PC-9 (cell line): ENCODE measurements around the gene FAM20C. TPM values are rescaled to one million over a fixed set of nuclear protein-coding genes. Genes with fewer than 3 reads are reported as not detected.

Source experiments
- BruUV-seq: library from RNA; stranded (reverse); fragments of 400-500 nt; replicated peaks from 2 replicates; lab custom pipeline; 2021; lab: Mats Ljungman, UMichigan
- CTCF ChIA-PET: fragments of 300-600 bp; sonication (Branson Sonifier 250); formaldehyde crosslinking; loops from one replicate; lab custom pipeline; 2022; ENCODE audit warnings: antibody characterized with exemption; lab: Charles Lee
- POLR2A ChIA-PET: fragments of 300-600 bp; sonication (Branson Sonifier 250); formaldehyde crosslinking; loops from one replicate; lab custom pipeline; 2022; ENCODE audit warnings: antibody characterized with exemption; ENCODE audit not compliant: unreplicated experiment; lab: Charles Lee
- DNase-seq, 2 experiments: peaks; one replicate each; pipeline versions ENCODE4 v3.0.0 to v3.0.0-alpha.2; 2015 to 2022; ENCODE audit warnings: mixed read lengths in 1 of 2
- H2AFZ ChIP-seq: fragments of 200-600 bp; sonication (generic); 2 replicates; pipeline ENCODE4 v1.8.1; 2017; ENCODE audit warnings: antibody characterized with exemption
- H3F3A ChIP-seq: fragments of 200-600 bp; sonication (generic); 2 replicates; pipeline ENCODE4 v1.8.1; 2017; ENCODE audit warnings: antibody characterized with exemption, mild to moderate bottlenecking, low read depth; ENCODE audit not compliant: insufficient read depth
- H3K27ac ChIP-seq: fragments of 200-600 bp; sonication (generic); 2 replicates; pipeline ENCODE4 v1.6.1; 2016; ENCODE audit warnings: mixed run types
- H3K27me3 ChIP-seq: fragments of 200-600 bp; sonication (generic); 2 replicates; pipeline ENCODE4 v1.6.1; 2016; ENCODE audit warnings: low read depth, mixed run types; ENCODE audit not compliant: insufficient read depth
- H3K36me3 ChIP-seq: fragments of 200-600 bp; sonication (generic); 2 replicates; pipeline ENCODE4 v1.6.1; 2016; ENCODE audit warnings: low read depth, mixed run types
- H3K4me1 ChIP-seq: fragments of 200-600 bp; sonication (generic); replicated peaks from 2 replicates; pipeline ENCODE4 v1.6.1; 2016; ENCODE audit warnings: mixed run types; ENCODE audit not compliant: insufficient read depth
- H3K4me2 ChIP-seq: fragments of 200-600 bp; sonication (generic); 2 replicates; pipeline ENCODE4 v1.6.1; 2017; ENCODE audit warnings: mixed run types
- H3K4me3 ChIP-seq: fragments of 200-600 bp; sonication (generic); 2 replicates; pipeline ENCODE4 v1.6.1; 2016; ENCODE audit warnings: mixed run types
- H3K79me2 ChIP-seq: fragments of 200-600 bp; sonication (generic); 2 replicates; pipeline ENCODE4 v1.6.1; 2017; ENCODE audit warnings: low read depth, mixed run types
- H3K9me2 ChIP-seq: fragments of 200-600 bp; sonication (generic); 2 replicates; pipeline ENCODE4 v1.8.1; 2017; ENCODE audit warnings: mild to moderate bottlenecking; ENCODE audit not compliant: insufficient read depth
- H3K9me3 ChIP-seq: fragments of 200-600 bp; sonication (generic); 2 replicates; pipeline ENCODE4 v1.8.1; 2016; ENCODE audit warnings: low read depth; ENCODE audit not compliant: insufficient read depth
- H4K20me1 ChIP-seq: fragments of 200-600 bp; sonication (generic); 2 replicates; pipeline ENCODE4 v1.8.1; 2017; ENCODE audit not compliant: insufficient read depth
- EZH2 ChIP-seq: fragments of 200-600 bp; sonication (generic); IDR thresholded peaks from 2 replicates; pipeline ENCODE4 v1.8.0; 2017; ENCODE audit warnings: antibody characterized with exemption, low read depth
- intact Hi-C: fragments of 100-400 bp; cut with micrococcal nuclease; formaldehyde crosslinking; loops from one replicate; pipeline ENCODE4 v1.10.0; 2022; ENCODE audit not compliant: unreplicated experiment
- total RNA-seq: library from RNA; stranded (reverse); gene quantifications from 2 replicates; pipeline ENCODE4 v1.2.3, GENCODE V29; 2021
- TF ChIP-seq, protein P1 (sequence below): fragments of 200-600 bp; sonication (generic); conservative IDR thresholded peaks from 2 replicates; pipeline ENCODE4 v1.6.1; 2017; ENCODE audit warnings: mixed run types, antibody characterized with exemption, mild to moderate bottlenecking, moderate library complexity

FAM20C gene
- total RNA-seq, 1 experiment from 2014 or later, result 31.0 TPM

DNA sequence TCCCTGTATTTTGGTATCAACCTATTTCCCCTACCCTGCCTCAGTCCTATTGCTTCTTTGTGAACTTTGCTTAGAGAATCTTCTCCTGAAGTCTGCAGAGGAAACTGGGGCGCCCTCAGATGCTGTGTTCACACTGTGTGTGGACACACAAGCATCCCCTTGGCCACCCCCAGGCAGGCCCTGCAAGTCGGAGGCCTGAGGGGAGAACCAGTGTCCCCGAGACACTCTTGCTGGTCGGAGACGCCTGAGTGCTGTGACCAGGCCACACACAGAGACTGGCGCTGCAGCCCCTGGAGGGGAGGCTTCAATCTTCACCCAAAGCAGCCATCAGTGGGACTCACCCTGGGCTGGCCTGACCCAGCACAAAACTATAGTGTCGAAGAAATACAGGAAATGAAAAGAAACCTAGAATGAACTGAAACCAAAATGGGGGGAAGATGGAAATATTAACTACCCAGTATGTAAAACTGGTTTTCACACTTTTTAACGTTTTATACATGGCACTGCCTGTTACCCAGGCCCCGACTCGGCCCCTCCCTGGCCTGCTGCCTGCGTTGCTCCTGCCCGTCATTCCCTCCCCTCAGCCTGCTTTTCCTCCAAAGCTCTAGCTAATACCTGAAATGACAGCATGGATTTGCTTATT lies 48.4 kb upstream of the FAM20C start:
- DNase-seq, result no peak
- POLR2A ChIA-PET, result no interaction called here

DNA sequence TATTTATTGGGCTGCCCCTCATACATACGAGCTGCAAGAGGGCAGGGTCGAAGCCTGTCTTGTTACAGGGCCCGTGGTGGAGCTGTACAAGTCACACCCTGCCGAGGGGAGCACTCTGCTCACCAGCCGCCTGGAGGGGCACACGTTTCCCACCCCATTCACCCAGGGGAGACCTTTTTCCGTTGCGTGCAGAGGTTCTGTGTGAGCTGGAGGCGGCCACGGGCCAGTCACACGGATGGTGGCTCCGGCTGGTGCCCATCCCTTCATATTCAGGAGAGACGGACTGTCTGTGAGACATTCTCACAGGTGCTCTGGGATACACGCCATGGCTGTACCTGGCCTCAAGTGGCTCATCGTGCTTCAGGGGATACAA lies 47.9 kb upstream of the FAM20C start:
- Histone ChIP-seq H3K9me3 (no peaks in the 10 kb centered on the region), H4K20me1 (no peaks in the 10 kb centered on the region), H3K27ac (no peak overlapping the region), H3K4me2 (no peak overlapping the region), H3K79me2 (no peaks in the 10 kb centered on the region), H3F3A (peaks cover 12% of the 10 kb centered on the region; the same call in 1 of the 2 replicates), H3K4me3 (no peak overlapping the region), H3K36me3 (peaks cover 17% of the 10 kb centered on the region; the same call in 1 of the 2 replicates), H3K4me1 (peaks cover 9% of the 10 kb centered on the region; the same call in 1 of the 2 replicates), H3K27me3 (no peaks in the 10 kb centered on the region), H3K9me2 (no peaks in the 10 kb centered on the region), H2AFZ (no peak overlapping the region)
- ChIA-PET POLR2A (interaction anchor here (0.6 kb wide), 1 partner anchor 18 kb away, joined by 3 read pairs; no protein-coding TSS in a partner anchor), CTCF (no interaction called here)
- BruUV-seq, result no TSS peak
- intact Hi-C loops, result loop anchor here (5.0 kb wide), 1 partner anchor 42 kb away; no protein-coding TSS in a partner anchor
- DNase-seq, result no peak
- TF ChIP-seq, protein P1, sequence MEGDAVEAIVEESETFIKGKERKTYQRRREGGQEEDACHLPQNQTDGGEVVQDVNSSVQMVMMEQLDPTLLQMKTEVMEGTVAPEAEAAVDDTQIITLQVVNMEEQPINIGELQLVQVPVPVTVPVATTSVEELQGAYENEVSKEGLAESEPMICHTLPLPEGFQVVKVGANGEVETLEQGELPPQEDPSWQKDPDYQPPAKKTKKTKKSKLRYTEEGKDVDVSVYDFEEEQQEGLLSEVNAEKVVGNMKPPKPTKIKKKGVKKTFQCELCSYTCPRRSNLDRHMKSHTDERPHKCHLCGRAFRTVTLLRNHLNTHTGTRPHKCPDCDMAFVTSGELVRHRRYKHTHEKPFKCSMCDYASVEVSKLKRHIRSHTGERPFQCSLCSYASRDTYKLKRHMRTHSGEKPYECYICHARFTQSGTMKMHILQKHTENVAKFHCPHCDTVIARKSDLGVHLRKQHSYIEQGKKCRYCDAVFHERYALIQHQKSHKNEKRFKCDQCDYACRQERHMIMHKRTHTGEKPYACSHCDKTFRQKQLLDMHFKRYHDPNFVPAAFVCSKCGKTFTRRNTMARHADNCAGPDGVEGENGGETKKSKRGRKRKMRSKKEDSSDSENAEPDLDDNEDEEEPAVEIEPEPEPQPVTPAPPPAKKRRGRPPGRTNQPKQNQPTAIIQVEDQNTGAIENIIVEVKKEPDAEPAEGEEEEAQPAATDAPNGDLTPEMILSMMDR, result no peak
- no peak for TF ChIP-seq EZH2

More for the DNA sequence above, 48.4 kb upstream of the FAM20C start:
- no peaks in the 10 kb centered on the region for H3K9me2 ChIP-seq
- no peak overlapping the region for H2AFZ ChIP-seq
- no peaks in the 10 kb centered on the region for H3K9me3 ChIP-seq
- BruUV-seq, result no TSS peak
- H3K27ac ChIP-seq, result no peak overlapping the region
- H3K4me1 ChIP-seq, result peaks cover 9% of the 10 kb centered on the region; the same call in 1 of the 2 replicates
- H4K20me1 ChIP-seq, result no peaks in the 10 kb centered on the region
- no peaks in the 10 kb centered on the region for H3K27me3 ChIP-seq
- no peak overlapping the region for H3K4me3 ChIP-seq
- H3K36me3 ChIP-seq, result peaks cover 17% of the 10 kb centered on the region; the same call in 1 of the 2 replicates
- intact Hi-C loops, result loop anchor here (5.0 kb wide), 1 partner anchor 42 kb away; no protein-coding TSS in a partner anchor
- H3F3A ChIP-seq, result peaks cover 11% of the 10 kb centered on the region; the same call in 1 of the 2 replicates
- TF ChIP-seq EZH2, result no peak
- TF ChIP-seq, protein P1, result no peak
- CTCF ChIA-PET, result no interaction called here
- H3K4me2 ChIP-seq, result no peak overlapping the region
- no peaks in the 10 kb centered on the region for H3K79me2 ChIP-seq

DNA sequence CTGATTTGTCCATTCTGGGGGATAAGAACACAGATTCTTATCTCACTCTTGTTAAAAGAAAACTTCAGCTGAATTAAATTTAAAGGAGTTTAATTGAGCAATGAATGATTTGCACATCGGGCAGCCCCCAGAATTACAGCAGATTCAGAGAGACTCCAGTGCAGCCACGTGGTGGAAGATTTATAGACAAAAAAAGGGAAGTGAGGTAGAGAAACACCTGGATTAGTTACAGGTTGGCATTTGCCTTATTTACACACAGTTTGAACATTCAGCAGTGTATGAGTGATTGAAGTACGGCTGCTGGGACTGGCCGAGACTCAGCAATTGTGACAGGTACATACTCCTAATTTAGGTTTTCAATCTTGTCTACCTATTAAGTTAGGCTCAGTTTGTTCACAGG lies 46.5 kb upstream of the FAM20C start:
- Histone ChIP-seq H4K20me1 (no peaks in the 10 kb centered on the region), H3F3A (peaks cover 18% of the 10 kb centered on the region; the same call in 1 of the 2 replicates), H3K79me2 (0 out of 2 replicates have a peak, but pooled peaks cover 8% of the 10 kb centered on the region), H3K9me3 (no peaks in the 10 kb centered on the region), H3K4me1 (peaks cover 22% of the 10 kb centered on the region), H2AFZ (no peak overlapping the region), H3K4me2 (no peak overlapping the region), H3K4me3 (no peak overlapping the region), H3K27ac (no peak overlapping the region), H3K9me2 (no peaks in the 10 kb centered on the region), H3K36me3 (peaks cover 17% of the 10 kb centered on the region; the same call in 1 of the 2 replicates), H3K27me3 (no peaks in the 10 kb centered on the region)
- TF ChIP-seq EZH2, result no peak
- no TSS peak for BruUV-seq
- ChIA-PET CTCF (no interaction called here), POLR2A (no interaction called here)
- DNase-seq, result no peak
- intact Hi-C loops, result no loop called here
